Stomach (tissue), 4 donors: ENCODE data around the gene SPATA21.

Experiments
- CTCF ChIP-seq, 7 experiments: fragments of 450-650 bp in 4 of 7; fragments of 200-600 bp in 3 of 7; sonication (generic) in 3 of 7; IDR thresholded peaks; one replicate each; pipeline ENCODE4 v1.5.1; 2016 to 2019; ENCODE audit warnings: antibody characterized with exemption in 7 of 7, control low read depth in 2 of 7, mild to moderate bottlenecking in 1 of 7
- EP300 ChIP-seq: sonication (generic); formaldehyde crosslinking; IDR thresholded peaks from one replicate; pipeline ENCODE4 v1.6.1; 2017; ENCODE audit warnings: antibody characterized with exemption
- POLR2A ChIP-seq, 4 donors: fragments of 450-650 bp; IDR thresholded peaks; one replicate each; pipeline ENCODE4 v1.6.1; 2016; ENCODE audit warnings: antibody characterized with exemption in 4 of 4, control low read depth in 2 of 4, mild to moderate bottlenecking in 1 of 4, moderate library complexity in 1 of 4
- POLR2AphosphoS5 ChIP-seq, 3 donors: sonication (generic); formaldehyde crosslinking; IDR thresholded peaks; one replicate each; pipeline ENCODE4 v1.6.1; 2016; ENCODE audit warnings: antibody characterized with exemption in 3 of 3

- TF ChIP-seq CTCF (IDR thresholded peaks at IDR 0.05) (no peak), POLR2A (IDR thresholded peaks at IDR 0.05) (no peak), POLR2AphosphoS5 (IDR thresholded peaks at IDR 0.05) (no peak), EP300 (no peak)
These were observed 80.4 kb downstream of the SPATA21 start for GRCh38 chr1:16356867-16357266.
